NCI-H128 (cell line): Measurements from ENCODE around the gene TRAPPC1.

Experiments
- DNase-seq: peaks from one replicate; lab custom pipeline; 2025; ENCODE audit not compliant: unreplicated experiment; lab: John Stamatoyannopoulos, UW

TRAPPC1 gene

GRCh38 chr17:7903154-7904103, 28.3 kb downstream of the TRAPPC1 start:
- DNase-seq = no peak

- DNase-seq = no peak
Observed at GRCh38 chr17:7897773-7898172, 34.0 kb downstream of the TRAPPC1 start.

GRCh38 chr17:7897090-7897489, 34.7 kb downstream of the TRAPPC1 start:
- DNase-seq = no peak

- DNase-seq = no peak
Observed at GRCh38 chr17:7894866-7895265, 36.9 kb downstream of the TRAPPC1 start.

GRCh38 chr17:7894226-7894625, 37.5 kb downstream of the TRAPPC1 start:
- DNase-seq = no peak

GRCh38 chr17:7893187-7893880, 38.4 kb downstream of the TRAPPC1 start:
- no peak for DNase-seq

GRCh38 chr17:7889166-7889955, 42.4 kb downstream of the TRAPPC1 start:
- peak; percentile 66 for DNase-seq

GRCh38 chr17:7888184-7888920, 43.4 kb downstream of the TRAPPC1 start, which contains the start of gene CHD3:
CHD3 (plus strand) TSS chr17:7888789; CDS start chr17:7889001, 212 bp downstream.
- no peak for DNase-seq

- peak; percentile 81 for DNase-seq
Observed at GRCh38 chr17:7887482-7888183, 44.1 kb downstream of the TRAPPC1 start.

- DNase-seq = no peak
Observed at GRCh38 chr17:7887038-7887481, 44.7 kb downstream of the TRAPPC1 start.

- no peak for DNase-seq
Observed at GRCh38 chr17:7886227-7887037, 45.3 kb downstream of the TRAPPC1 start.

- peak; percentile 55 for DNase-seq
Observed at GRCh38 chr17:7885367-7886226, 46.1 kb downstream of the TRAPPC1 start.

GRCh38 chr17:7884581-7885366, 47.0 kb downstream of the TRAPPC1 start:
- DNase-seq = no peak

- DNase-seq = no peak
Observed at GRCh38 chr17:7883781-7884386, 47.9 kb downstream of the TRAPPC1 start.

- DNase-seq = no peak
Observed at GRCh38 chr17:7882629-7883028, 49.1 kb downstream of the TRAPPC1 start.

GRCh38 chr17:7882068-7882467, 49.7 kb downstream of the TRAPPC1 start:
- no peak for DNase-seq
